ENCODE measurements around the gene APP. TPM values are rescaled to one million over a fixed set of nuclear protein-coding genes. Genes with fewer than 3 reads are reported as not detected.

Gene APP
- total RNA-seq, 1 donor from 2014 or later: 358 TPM

DNA sequence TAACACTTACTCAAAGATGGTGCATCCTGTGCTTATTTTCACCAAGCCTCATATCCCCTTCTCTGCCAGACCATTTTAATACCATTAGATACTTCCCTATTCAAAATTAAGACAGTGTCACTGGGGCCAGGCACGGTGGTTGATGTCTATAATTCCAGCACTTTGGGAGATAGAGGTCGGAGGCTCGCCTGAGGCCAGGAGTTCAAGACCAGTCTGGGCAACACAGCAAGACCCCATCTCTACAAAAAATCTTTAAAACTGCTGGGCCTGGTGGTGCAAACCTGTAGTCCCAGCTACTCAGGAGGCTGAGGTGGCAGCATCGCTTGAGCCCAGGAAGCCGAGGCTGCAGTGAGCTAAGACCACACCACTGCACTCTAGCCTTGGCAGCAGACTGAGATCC lies 28.2 kb downstream of the APP start:
- H3K9me3 ChIP-seq: no peaks in the 10 kb centered on the region
- no peak overlapping the region for H3K27ac ChIP-seq
- intact Hi-C loops (cut with DNase I): no loop called here
- TF ChIP-seq, protein P1, sequence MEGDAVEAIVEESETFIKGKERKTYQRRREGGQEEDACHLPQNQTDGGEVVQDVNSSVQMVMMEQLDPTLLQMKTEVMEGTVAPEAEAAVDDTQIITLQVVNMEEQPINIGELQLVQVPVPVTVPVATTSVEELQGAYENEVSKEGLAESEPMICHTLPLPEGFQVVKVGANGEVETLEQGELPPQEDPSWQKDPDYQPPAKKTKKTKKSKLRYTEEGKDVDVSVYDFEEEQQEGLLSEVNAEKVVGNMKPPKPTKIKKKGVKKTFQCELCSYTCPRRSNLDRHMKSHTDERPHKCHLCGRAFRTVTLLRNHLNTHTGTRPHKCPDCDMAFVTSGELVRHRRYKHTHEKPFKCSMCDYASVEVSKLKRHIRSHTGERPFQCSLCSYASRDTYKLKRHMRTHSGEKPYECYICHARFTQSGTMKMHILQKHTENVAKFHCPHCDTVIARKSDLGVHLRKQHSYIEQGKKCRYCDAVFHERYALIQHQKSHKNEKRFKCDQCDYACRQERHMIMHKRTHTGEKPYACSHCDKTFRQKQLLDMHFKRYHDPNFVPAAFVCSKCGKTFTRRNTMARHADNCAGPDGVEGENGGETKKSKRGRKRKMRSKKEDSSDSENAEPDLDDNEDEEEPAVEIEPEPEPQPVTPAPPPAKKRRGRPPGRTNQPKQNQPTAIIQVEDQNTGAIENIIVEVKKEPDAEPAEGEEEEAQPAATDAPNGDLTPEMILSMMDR (IDR thresholded peaks at IDR 0.05): no peak
- H3K4me1 ChIP-seq: peaks cover 18% of the 10 kb centered on the region
- ATAC-seq: no peak
- DNase-seq: no peak
- no peak overlapping the region for H3K4me3 ChIP-seq
- no peaks in the 10 kb centered on the region for H3K36me3 ChIP-seq
- H3K27me3 ChIP-seq (ENCODE audit: low read depth): no peaks in the 10 kb centered on the region

GRCh38 chr21:26140926-26141325 lies 29.6 kb downstream of the APP start:
- no peak for DNase-seq

DNA sequence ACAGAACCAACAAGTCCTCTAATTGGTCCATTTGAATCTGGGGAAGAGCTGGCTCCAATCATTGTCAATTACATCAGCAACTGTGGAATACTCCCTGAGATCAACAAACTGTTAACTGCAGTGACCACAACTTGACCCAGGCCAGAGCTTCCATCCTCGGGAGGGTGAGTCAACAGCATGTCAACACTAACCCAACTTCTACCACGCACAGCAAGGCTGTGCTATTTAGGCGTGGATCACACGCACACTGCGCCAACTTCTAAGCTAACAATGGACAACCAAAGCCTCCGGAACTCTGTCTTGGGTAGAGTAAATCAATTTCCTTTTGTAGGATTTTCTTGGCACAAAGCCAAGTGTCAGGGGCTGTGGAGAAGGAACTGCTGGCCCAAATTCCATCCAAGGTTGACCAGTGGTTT lies 30.4 kb downstream of the APP start:
- Histone ChIP-seq H3K27me3 (ENCODE audit: low read depth) (no peaks in the 10 kb centered on the region), H3K4me3 (no peak overlapping the region), H3K27ac (no peak overlapping the region), H3K36me3 (no peaks in the 10 kb centered on the region), H3K9me3 (no peaks in the 10 kb centered on the region), H3K4me1 (peaks cover 18% of the 10 kb centered on the region)
- TF ChIP-seq, protein P1 (IDR thresholded peaks at IDR 0.05): no peak
- ATAC-seq (peak; percentile 71 to 83), DNase-seq (no peak)
- intact Hi-C loops (cut with DNase I): no loop called here

More at GRCh38 chr21:26140926-26141325, 29.6 kb downstream of the APP start:
- no peak overlapping the region for H3K4me3 ChIP-seq
- no peak overlapping the region for H3K27ac ChIP-seq
- TF ChIP-seq, protein P1 (IDR thresholded peaks at IDR 0.05): no peak
- no peaks in the 10 kb centered on the region for H3K27me3 ChIP-seq (ENCODE audit: low read depth)
- intact Hi-C loops (cut with DNase I): no loop called here
- peaks cover 18% of the 10 kb centered on the region for H3K4me1 ChIP-seq
- no peak for ATAC-seq
- H3K36me3 ChIP-seq: no peaks in the 10 kb centered on the region
- no peaks in the 10 kb centered on the region for H3K9me3 ChIP-seq

- Histone ChIP-seq H3K4me1 (peaks cover 18% of the 10 kb centered on the region), H3K36me3 (no peaks in the 10 kb centered on the region), H3K9me3 (no peaks in the 10 kb centered on the region), H3K4me3 (no peak overlapping the region), H3K27me3 (ENCODE audit: low read depth) (no peaks in the 10 kb centered on the region), H3K27ac (no peak overlapping the region)
- ATAC-seq (no peak), DNase-seq (no peak)
- intact Hi-C loops (cut with DNase I): no loop called here
- TF ChIP-seq, protein P1 (IDR thresholded peaks at IDR 0.05): no peak
Observed at GRCh38 chr21:26138615-26139257, 31.8 kb downstream of the APP start.

- DNase-seq (no peak), ATAC-seq (no peak)
- Histone ChIP-seq H3K36me3 (no peaks in the 10 kb centered on the region), H3K27ac (no peak overlapping the region), H3K27me3 (ENCODE audit: low read depth) (no peaks in the 10 kb centered on the region), H3K4me1 (peaks cover 18% of the 10 kb centered on the region), H3K4me3 (no peak overlapping the region), H3K9me3 (no peaks in the 10 kb centered on the region)
- intact Hi-C loops (cut with DNase I): no loop called here
- TF ChIP-seq, protein P1 (IDR thresholded peaks at IDR 0.05): no peak
Observed at GRCh38 chr21:26137379-26138060, 33.0 kb downstream of the APP start.
